HepG2 (cell line): ENCODE measurements around the gene TMEM120A. TPM values are rescaled to one million over a fixed set of nuclear protein-coding genes. Genes with fewer than 3 reads are reported as not detected.

Source experiments
- ATAC-seq: fragments of 200-7000 bp; cut with Tn5 transposase; 3 replicates; pipeline ENCODE4 v1.9.1; 2020; ENCODE audit warnings: mild to moderate bottlenecking, moderate library complexity
- BruUV-seq: library from RNA; stranded (reverse); fragments of 400-500 nt; replicated peaks from 2 replicates; lab custom pipeline; 2021; lab: Mats Ljungman, UMichigan
- CTCF ChIA-PET: fragments of 300-600 bp; formaldehyde crosslinking; extraction: SDS; loops from one replicate; lab custom pipeline; 2021; ENCODE audit warnings: low total read pairs, inconsistent platforms, low intra/inter-chr PET ratio; lab: Yijun Ruan, JAX
- POLR2A ChIA-PET: fragments of 350-600 bp; sonication (Branson Sonifier 250); formaldehyde crosslinking; loops from one replicate; lab custom pipeline; 2020; ENCODE audit warnings: antibody characterized with exemption, inconsistent platforms; lab: Yijun Ruan, JAX
- DNase-seq: peaks from one replicate; pipeline ENCODE4 v3.0.0-alpha.2; 2015; ENCODE audit warnings: low spot score
- FAIRE-seq: peaks from 3 replicates; lab custom pipeline; 2011; peaks lifted over from hg19 to GRCh38; lab: Jason Lieb, UNC
- H2AFZ ChIP-seq: one replicate; pipeline ENCODE4 v1.6.1; 2011; ENCODE audit warnings: low read length, inconsistent platforms
- H3K27ac ChIP-seq: fragments of 300-600 bp; 3 replicates; pipeline ENCODE4 v1.8.0; 2011; ENCODE audit warnings: mixed run types, mild to moderate bottlenecking, mixed read lengths, low read length, inconsistent platforms; ENCODE audit not compliant: insufficient read depth; ENCODE audit errors: extremely low read length
- H3K27me3 ChIP-seq, 2 experiments: fragments of 200-600 bp in 1 of 2; 2 replicates in 1 of 2; 3 replicates in 1 of 2; pipeline versions ENCODE4 v1.6.0 to v1.8.0; 2011; ENCODE audit warnings: low read length in 2 of 2, mild to moderate bottlenecking in 2 of 2, moderate library complexity in 2 of 2, inconsistent platforms in 1 of 2; ENCODE audit not compliant: insufficient read depth in 2 of 2, control insufficient read depth in 1 of 2
- H3K36me3 ChIP-seq, 2 experiments: fragments of 200-600 bp in 1 of 2; replicated peaks in 1 of 2; 2 replicates in 1 of 2; 3 replicates in 1 of 2; pipeline versions ENCODE4 v1.5.1 to v1.8.0; 2011; ENCODE audit warnings: low read length in 2 of 2, inconsistent platforms in 1 of 2; ENCODE audit not compliant: insufficient read depth in 2 of 2, control insufficient read depth in 1 of 2
- H3K4me1 ChIP-seq: 2 replicates; pipeline ENCODE4 v1.5.1; 2012; ENCODE audit warnings: low read length, inconsistent platforms; ENCODE audit not compliant: insufficient read depth
- H3K4me2 ChIP-seq: 2 replicates; pipeline ENCODE4 v1.6.0; 2011; ENCODE audit warnings: low read depth, low read length, inconsistent platforms
- H3K4me3 ChIP-seq, 3 experiments: fragments of 200-600 bp in 1 of 3; sonication (generic), shearing (Covaris generic) in 1 of 3; replicated peaks in 1 of 3; 2 replicates each; pipeline ENCODE4 v1.5.1; 2011 to 2016; ENCODE audit warnings: low read length in 3 of 3, inconsistent platforms in 2 of 3, low read depth in 2 of 3, mild to moderate bottlenecking in 2 of 3, control low read depth in 1 of 3, mixed read lengths in 1 of 3; ENCODE audit not compliant: insufficient read depth in 1 of 3
- H3K79me2 ChIP-seq: one replicate; pipeline ENCODE4 v1.6.1; 2011; ENCODE audit warnings: low read length, inconsistent platforms; ENCODE audit not compliant: insufficient read depth
- H3K9ac ChIP-seq: 2 replicates; pipeline ENCODE4 v1.6.0; 2011; ENCODE audit warnings: mild to moderate bottlenecking, low read depth, low read length, inconsistent platforms; ENCODE audit not compliant: insufficient read depth
- H3K9me3 ChIP-seq: 2 replicates; pipeline ENCODE4 v1.5.1; 2012; ENCODE audit warnings: mild to moderate bottlenecking, low read length
- H4K20me1 ChIP-seq: 2 replicates; pipeline ENCODE4 v1.6.0; 2011; ENCODE audit warnings: inconsistent platforms, mild to moderate bottlenecking, low read length, moderate library complexity; ENCODE audit not compliant: insufficient read depth
- PHB2 ChIP-seq: fragments of 450-650 bp; IDR thresholded peaks from 2 replicates; pipeline ENCODE4 v1.6.1; 2018; ENCODE audit not compliant: partially characterized antibody
- RBM22 ChIP-seq: fragments of 200-400 bp; formaldehyde crosslinking; optimal IDR thresholded peaks from 2 replicates; pipeline ENCODE3; 2017; ENCODE audit warnings: mild to moderate bottlenecking, low read length, moderate library complexity
- ZNF569 ChIP-seq: sonication (generic); formaldehyde crosslinking; IDR thresholded peaks from 2 replicates; pipeline ENCODE4 v1.5.0; 2020; ENCODE audit warnings: mild to moderate bottlenecking, missing genetic modification reagents, moderate library complexity, borderline replicate concordance
- WGBS: methylation state at CpG from one replicate; pipeline ENCODE4 v1.1.6; 2017; ENCODE audit warnings: low lambda C conversion rate; 5-methylcytosine and 5-hydroxymethylcytosine counted together
- in situ Hi-C: cut with HindIII; loops from 2 replicates; pipeline ENCODE4 v1.10.0; 2017; ENCODE audit warnings: low pct_unique_long_range_greater_than_20kb; ENCODE audit not compliant: extremely low pct_ligation_motif_present
- intact Hi-C: fragments of 100-400 bp; cut with micrococcal nuclease; formaldehyde crosslinking; loops from one replicate; pipeline ENCODE4 v1.10.0; 2022; ENCODE audit not compliant: unreplicated experiment
- polyA plus RNA-seq, 8 experiments: library from polyadenylated mRNA; depleted of rRNA in 3 of 8; stranded (reverse) in 7 of 8; unstranded in 1 of 8; fragments of >200 nt; fragmentation: Illumina TruSeq in 4 of 8; extraction: Trizol in 4 of 8; gene quantifications; 2 replicates each; pipeline versions ENCODE4 v1.2.1 to v1.2.3, GENCODE V29; 2011 to 2016; ENCODE audit warnings: low read depth in 4 of 8, missing spikeins in 1 of 8, mixed read lengths in 1 of 8; ENCODE audit not compliant: insufficient read depth in 1 of 8
- total RNA-seq, 5 experiments: library from RNA; depleted of rRNA; stranded (reverse); fragments of >200 nt; fragmentation: Illumina TruSeq; extraction: Trizol; gene quantifications; 2 replicates each; pipeline ENCODE4 v1.2.3, GENCODE V29; 2016; ENCODE audit warnings: low read depth in 1 of 5

Gene TMEM120A
- total and polyA plus RNA-seq, 2 of the 13 experiments (the other 11 are each of a cell fraction or from before 2014, with no cell fraction given): 40.3 to 102 TPM

GRCh38 chr7:75966190-75966961, 28.0 kb downstream of the TMEM120A start:
- no TSS peak for BruUV-seq
- DNase-seq (no peak), FAIRE-seq (no peak), ATAC-seq (no peak)
- H3K9me3 ChIP-seq: no peaks in the 10 kb centered on the region
- H3K4me3 ChIP-seq: no peak overlapping the region
- H3K4me2 ChIP-seq: no peak overlapping the region
- intact Hi-C loops (no loop called here), in situ Hi-C loops (no loop called here)
- peaks cover 58% of the 10 kb centered on the region for H4K20me1 ChIP-seq
- H3K9ac ChIP-seq: no peak overlapping the region
- H3K27ac ChIP-seq: no peak overlapping the region
- H3K27me3 ChIP-seq: no peaks in the 10 kb centered on the region
- WGBS: 97% methylated on average over 21 of the region's 26 CpGs
- POLR2A ChIA-PET: no interaction called here
- TF ChIP-seq RBM22 (peak; percentile 22), ZNF569 (no peak)
- H3K4me1 ChIP-seq: peaks cover 51% of the 10 kb centered on the region
- peaks cover 35 to 86% of the 10 kb centered on the region in 2 experiments for H3K36me3 ChIP-seq
- H3K79me2 ChIP-seq: peaks cover 53% of the 10 kb centered on the region
- no peak overlapping the region for H2AFZ ChIP-seq
- CTCF ChIA-PET: no interaction called here

GRCh38 chr7:75965617-75966016, 28.8 kb downstream of the TMEM120A start:
- Histone ChIP-seq H3K27me3 (no peaks in the 10 kb centered on the region), H3K9me3 (no peaks in the 10 kb centered on the region), H3K27ac (no peak overlapping the region), H3K36me3 (peaks cover 37 to 83% of the 10 kb centered on the region in 2 experiments), H3K4me2 (no peak overlapping the region), H3K4me1 (peaks cover 49% of the 10 kb centered on the region), H3K4me3 (no peak overlapping the region), H3K79me2 (peaks cover 57% of the 10 kb centered on the region), H4K20me1 (peaks cover 58% of the 10 kb centered on the region), H2AFZ (no peak overlapping the region), H3K9ac (no peak overlapping the region)
- no peak for ATAC-seq
- in situ Hi-C loops (no loop called here), intact Hi-C loops (no loop called here)
- DNase-seq: no peak
- FAIRE-seq: no peak
- CTCF ChIA-PET: no interaction called here
- WGBS: 97% methylated on average over 11 of the region's 13 CpGs
- no TSS peak for BruUV-seq
- TF ChIP-seq RBM22: peak; percentile 55
- TF ChIP-seq PHB2: no peak
- POLR2A ChIA-PET: interaction anchor here (1.4 kb wide), 1 partner anchor 28 kb away, joined by 4 read pairs; no protein-coding TSS in a partner anchor
